Activated T-cell treated with anti-CD3 and anti-CD28 coated beads, Interleukin-2, amount 50 U/mL, for 48 hours (primary cell): ENCODE data around the gene DNAH14.
"Not testable (repeated sequence)": the region's sequence is repeated elsewhere in the genome, so short reads cannot be mapped to it uniquely, and the experiment has no call there.

ENCODE experiments used
- DNase-seq, 2 experiments: peaks; one replicate each; pipeline ENCODE4 v3.0.0-alpha.2; 2020

Gene DNAH14

DNA sequence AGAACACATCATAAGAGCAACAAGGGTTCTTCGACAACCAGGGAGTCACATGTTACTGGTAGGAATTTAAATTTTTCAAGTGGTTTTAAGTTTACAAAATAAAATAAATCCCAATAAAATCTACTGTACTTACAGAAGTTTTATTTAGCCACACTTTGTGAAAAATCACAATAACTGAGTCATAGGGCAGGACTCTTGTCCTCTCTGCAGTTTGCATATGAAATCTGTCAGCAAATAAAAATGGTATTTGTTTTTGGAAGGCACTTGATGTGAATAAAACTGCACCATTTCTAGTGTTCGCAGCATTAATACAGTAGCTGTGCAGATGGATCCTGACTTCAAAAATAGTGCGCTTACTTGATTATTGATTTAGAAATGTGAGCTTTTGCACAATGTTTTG lies 348.0 kb downstream of the DNAH14 start:
- no peak for DNase-seq

- DNase-seq = no peak
Measured at GRCh38 chr1:225280563-225280962, 351.1 kb downstream of the DNAH14 start.

DNA sequence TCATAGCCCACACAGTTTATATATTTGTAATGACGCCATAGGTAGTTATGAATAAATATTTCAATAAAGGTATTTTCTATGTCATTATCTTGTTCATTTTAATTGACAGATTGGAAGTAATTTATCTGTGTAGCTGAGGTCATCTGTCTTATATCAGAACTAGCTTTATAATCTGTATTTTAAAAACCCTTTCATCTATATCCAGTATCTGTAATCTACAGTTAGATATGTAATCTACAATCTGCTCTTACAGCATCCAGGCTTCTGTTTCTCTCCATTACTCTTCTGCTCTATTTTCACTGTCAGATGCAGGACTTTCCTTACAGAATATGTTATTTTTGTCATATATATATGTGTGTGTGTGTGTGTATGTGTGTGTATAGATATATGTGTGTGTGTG lies 360.8 kb downstream of the DNAH14 start:
- no peak for DNase-seq

DNA sequence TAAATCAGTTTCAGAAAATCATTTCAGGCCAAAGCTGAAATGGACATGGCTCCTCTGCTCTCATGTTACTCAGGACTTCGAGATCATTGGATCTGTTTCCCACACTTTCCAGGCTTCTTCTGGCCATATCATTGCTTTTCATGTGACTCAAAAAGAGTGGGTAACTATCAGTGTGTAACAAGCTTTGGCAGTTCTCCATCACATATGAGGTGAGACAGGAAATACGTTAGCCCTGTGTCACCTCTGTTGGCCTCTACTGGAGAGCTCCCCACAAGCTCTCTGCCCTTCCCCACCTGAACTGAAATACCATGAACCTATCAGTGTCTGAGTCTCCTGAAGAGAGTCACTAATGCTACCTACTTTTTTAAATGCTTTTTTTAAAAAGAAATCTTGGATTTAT lies 370.1 kb downstream of the DNAH14 start:
- no peak for DNase-seq

- no peak for DNase-seq
Measured at GRCh38 chr1:225300381-225300780, 370.9 kb downstream of the DNAH14 start.

GRCh38 chr1:225304996-225305395 lies 375.5 kb downstream of the DNAH14 start:
- no peak for DNase-seq

GRCh38 chr1:225310544-225310943 lies 381.1 kb downstream of the DNAH14 start:
- DNase-seq = not testable (repeated sequence)

- DNase-seq = no peak
Measured at GRCh38 chr1:225318706-225319575, 389.5 kb downstream of the DNAH14 start.

- no peak for DNase-seq
Measured at GRCh38 chr1:225319871-225320270, 390.4 kb downstream of the DNAH14 start.

DNA sequence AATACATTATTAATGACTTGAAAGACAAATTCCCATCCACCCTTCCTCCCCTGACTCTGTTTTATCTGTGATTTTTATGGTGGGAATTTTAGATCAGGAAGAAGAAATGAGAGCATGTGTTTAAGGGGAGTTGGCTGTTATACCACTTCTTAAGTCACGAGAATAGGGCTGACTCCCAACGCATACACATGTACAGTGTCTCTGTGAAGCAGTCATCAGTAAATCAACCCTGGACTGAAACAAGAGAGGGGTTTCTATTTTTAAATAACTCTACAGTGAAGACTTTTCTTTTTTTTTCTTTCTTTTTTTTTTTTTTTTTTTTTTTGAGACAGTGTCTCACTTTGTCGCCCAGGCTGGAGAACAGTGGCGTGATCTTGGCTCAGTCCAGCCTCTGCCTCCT lies 392.3 kb downstream of the DNAH14 start:
- no peak for DNase-seq

GRCh38 chr1:225329041-225329440 lies 399.6 kb downstream of the DNAH14 start:
- DNase-seq = no peak

DNA sequence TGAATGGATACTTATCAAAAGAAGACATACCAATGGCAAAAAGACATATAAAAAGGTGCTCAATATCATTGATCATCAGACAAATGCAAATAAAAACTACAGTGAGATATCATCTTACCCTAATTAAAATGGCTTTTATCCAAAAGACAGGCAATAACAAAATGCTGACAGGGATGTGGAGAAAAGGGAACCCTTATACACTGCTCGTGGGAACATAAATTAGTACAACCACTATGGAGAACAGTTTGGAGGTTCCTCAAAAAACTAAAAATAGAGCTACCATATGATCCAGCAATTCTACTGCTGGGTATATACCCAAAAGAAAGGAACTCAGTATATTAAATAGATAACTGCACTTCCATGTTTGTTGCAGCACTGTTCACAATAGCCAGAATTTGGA lies 400.5 kb downstream of the DNAH14 start:
- DNase-seq = not testable (repeated sequence)

- no peak for DNase-seq
Measured at GRCh38 chr1:225332686-225333085, 403.2 kb downstream of the DNAH14 start.

DNA sequence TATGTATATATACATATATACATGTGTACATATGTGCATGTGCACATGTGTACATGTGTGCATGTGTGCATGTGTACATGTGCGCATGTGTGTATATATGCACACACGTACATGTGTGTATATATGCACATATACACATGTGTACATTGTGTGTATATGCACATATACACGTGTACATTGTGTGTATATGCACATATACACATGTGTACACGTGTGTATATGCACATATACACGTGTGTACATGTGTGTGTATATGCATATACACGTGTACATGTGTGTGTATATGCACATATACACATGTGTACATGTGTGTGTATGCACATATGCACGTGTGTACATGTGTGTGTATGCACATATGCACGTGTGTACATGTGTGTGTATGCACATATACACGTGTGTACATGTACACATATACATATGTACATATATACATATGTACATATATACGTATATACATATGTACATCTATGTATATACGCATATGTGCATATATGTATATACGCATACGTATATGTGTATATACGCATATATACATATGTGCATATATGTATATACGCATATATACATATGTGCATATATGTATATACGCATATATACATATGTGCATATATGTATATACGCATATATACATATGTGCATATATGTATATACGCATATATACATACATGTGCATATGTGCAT lies 405.8 kb downstream of the DNAH14 start:
- DNase-seq = not testable (repeated sequence)

DNA sequence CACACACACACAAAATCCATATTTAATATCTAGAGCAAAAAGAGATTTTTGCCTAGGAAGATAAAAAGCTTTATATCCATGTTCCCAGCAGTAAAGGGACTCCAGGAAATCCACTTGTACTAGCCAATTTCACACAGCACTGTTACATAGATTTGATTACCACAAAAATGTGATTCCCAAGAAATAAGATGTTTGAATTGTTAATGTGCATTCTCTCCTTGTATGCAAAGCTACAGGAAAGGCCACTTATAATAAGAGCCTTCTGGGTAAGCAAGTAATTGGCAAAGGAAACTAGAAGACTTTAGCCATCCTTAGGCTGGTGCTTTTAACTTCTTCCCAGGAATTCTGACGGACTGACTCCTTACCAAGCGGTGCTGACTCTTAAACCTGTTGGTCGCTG lies 409.1 kb downstream of the DNAH14 start:
- no peak for DNase-seq

- DNase-seq = no peak
Measured at GRCh38 chr1:225341642-225342041, 412.2 kb downstream of the DNAH14 start.

DNA sequence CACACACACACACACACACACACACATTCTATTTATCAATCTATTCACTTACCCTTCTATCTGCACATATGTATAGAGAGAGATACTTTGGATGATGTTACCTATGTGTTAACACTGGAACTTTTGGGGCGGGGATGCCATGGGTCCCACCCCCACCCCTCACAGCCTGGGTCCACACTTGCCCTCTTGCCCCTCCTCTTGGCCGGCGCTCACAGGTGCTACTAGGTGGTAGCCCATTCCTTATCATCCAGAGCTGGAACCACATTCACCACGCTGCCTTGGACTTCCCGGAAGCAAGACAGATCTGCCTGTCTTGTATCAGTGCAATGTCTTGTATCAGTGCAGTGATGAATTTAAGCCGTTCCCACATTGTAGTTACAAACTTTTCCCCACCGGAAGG lies 413.2 kb downstream of the DNAH14 start:
- no peak for DNase-seq

DNA sequence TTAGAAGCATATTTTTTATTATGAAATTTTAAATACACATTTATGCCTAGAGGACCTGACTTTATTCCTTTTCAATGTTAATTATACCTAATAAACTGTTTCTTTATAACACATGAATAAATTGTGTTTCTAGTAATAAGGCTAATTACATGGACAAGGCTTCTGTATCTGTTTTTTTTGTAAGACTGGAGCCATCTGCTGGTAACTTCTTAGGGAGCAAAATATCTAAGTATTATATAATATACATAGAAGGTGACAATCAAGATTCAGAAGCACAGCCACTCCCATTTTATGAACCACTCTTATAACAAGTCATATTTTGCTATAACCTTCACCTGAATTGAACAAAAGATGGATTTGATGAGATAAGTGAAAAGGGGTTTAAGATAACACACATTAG lies 414.1 kb downstream of the DNAH14 start:
- no peak for DNase-seq

DNA sequence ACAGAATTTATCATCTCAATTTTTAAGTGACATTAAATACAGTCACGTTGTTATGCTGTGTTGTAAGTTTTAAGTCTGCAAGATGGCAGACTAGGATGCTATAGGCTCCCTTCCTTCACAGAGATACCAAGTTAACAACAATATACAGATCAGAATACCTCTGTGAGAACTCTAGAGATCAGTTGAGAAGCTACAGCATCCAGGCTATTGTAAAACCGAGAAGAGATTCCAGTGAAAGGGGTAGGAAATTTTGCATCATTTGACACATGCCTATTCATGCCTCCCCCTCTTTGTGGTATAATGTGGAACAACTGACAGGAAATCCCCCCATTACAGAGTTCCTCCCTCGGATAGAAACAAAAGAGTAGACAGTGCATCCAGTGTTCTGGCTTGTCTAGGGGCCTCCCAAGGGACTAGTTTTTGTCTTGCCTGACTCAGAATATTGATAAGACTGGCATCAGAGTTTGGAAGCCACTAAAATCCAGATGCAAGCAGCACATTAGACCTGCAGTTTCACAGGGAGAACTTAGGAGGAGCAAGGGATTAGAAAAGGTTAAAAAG lies 417.7 kb downstream of the DNAH14 start:
- no peak for DNase-seq

DNA sequence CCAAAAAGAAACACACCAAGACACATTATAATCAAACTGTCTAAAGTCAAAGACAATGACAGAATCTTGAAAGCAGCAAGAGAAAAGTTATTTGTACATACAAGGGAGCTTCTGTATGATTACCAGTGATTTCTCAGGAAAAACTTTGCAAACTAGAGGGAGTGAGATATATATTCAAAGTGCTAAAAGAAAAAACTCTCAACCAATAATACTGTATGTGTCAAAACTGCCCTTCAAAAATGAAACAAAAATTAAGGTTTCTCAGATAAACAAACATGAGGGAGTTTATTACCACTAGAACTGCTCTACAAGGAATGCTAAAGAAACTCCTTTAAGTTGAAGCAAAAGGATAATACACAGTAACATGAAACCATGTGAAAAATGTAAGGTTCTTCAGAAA lies 418.9 kb downstream of the DNAH14 start:
- no peak for DNase-seq

- DNase-seq = no peak
Measured at GRCh38 chr1:225349826-225350225, 420.4 kb downstream of the DNAH14 start.

- no peak for DNase-seq
Measured at GRCh38 chr1:225350872-225351271, 421.4 kb downstream of the DNAH14 start.

GRCh38 chr1:225354906-225355305 lies 425.4 kb downstream of the DNAH14 start:
- no peak for DNase-seq

- DNase-seq = no peak
Measured at GRCh38 chr1:225355863-225356262, 426.4 kb downstream of the DNAH14 start.
